SU-DHL-6 (cell line): ENCODE measurements around the gene RBM33.

Experiments
- H2AFZ ChIP-seq: fragments of 200-600 bp; sonication (generic); 2 replicates; pipeline ENCODE4 v1.6.1; 2014; ENCODE audit warnings: low read depth, mild to moderate bottlenecking, moderate library complexity, mixed read lengths, antibody characterized with exemption, low read length; ENCODE audit not compliant: severe bottlenecking
- H3F3A ChIP-seq: fragments of 200-600 bp; shearing (Covaris generic); 2 replicates; pipeline ENCODE4 v1.6.0; 2016; ENCODE audit warnings: antibody characterized with exemption, mild to moderate bottlenecking; ENCODE audit not compliant: insufficient read depth
- H3K27ac ChIP-seq: fragments of 200-600 bp; sonication (generic); 2 replicates; pipeline ENCODE4 v1.5.1; 2016; ENCODE audit warnings: low read depth, mild to moderate bottlenecking, low read length, moderate library complexity, mixed read lengths
- H3K27me3 ChIP-seq: fragments of 200-600 bp; sonication (generic), shearing (Covaris generic); 2 replicates; pipeline ENCODE4 v1.6.0; 2014; ENCODE audit warnings: mild to moderate bottlenecking, low read length
- H3K36me3 ChIP-seq: fragments of 200-600 bp; sonication (generic); 2 replicates; pipeline ENCODE4 v1.6.1; 2014; ENCODE audit warnings: mild to moderate bottlenecking, low read length, mixed read lengths
- H3K4me2 ChIP-seq: fragments of 300-600, 200-600 bp; shearing (Covaris generic), sonication (generic); 2 replicates; pipeline ENCODE4 v1.6.0; 2014; ENCODE audit warnings: low read length, low read depth, mild to moderate bottlenecking; ENCODE audit not compliant: poor library complexity, severe bottlenecking
- H3K4me3 ChIP-seq: fragments of 200-600 bp; sonication (generic); 2 replicates; pipeline ENCODE4 v1.5.1; 2014; ENCODE audit warnings: antibody characterized with exemption, low read length, mild to moderate bottlenecking, mixed read lengths; ENCODE audit not compliant: insufficient read depth, poor library complexity, severe bottlenecking
- H3K79me2 ChIP-seq: fragments of 200-600 bp; sonication (generic); 2 replicates; pipeline ENCODE4 v1.6.1; 2014; ENCODE audit warnings: mild to moderate bottlenecking, low read length, moderate library complexity; ENCODE audit not compliant: insufficient read depth
- H3K9ac ChIP-seq: fragments of 200-600 bp; sonication (generic); 2 replicates; pipeline ENCODE4 v1.7.0; 2014; ENCODE audit warnings: mild to moderate bottlenecking, low read length
- H3K9me2 ChIP-seq: fragments of 200-600 bp; sonication (generic); replicated peaks from 2 replicates; pipeline ENCODE4 v1.6.1; 2014; ENCODE audit warnings: low read length; ENCODE audit not compliant: insufficient read depth
- H3K9me3 ChIP-seq: fragments of 200-600 bp; sonication (generic); 2 replicates; pipeline ENCODE4 v1.6.1; 2014; ENCODE audit warnings: low read length, mixed read lengths; ENCODE audit not compliant: insufficient read depth
- H4K20me1 ChIP-seq: fragments of 200-600 bp; sonication (generic); 2 replicates; pipeline ENCODE4 v1.6.1; 2014; ENCODE audit warnings: low read depth, mild to moderate bottlenecking, antibody characterized with exemption, low read length, moderate library complexity, mixed read lengths
- CTCF ChIP-seq: fragments of 200-600 bp; sonication (generic); IDR thresholded peaks from one replicate; pipeline ENCODE4 v1.5.1; 2017; ENCODE audit warnings: antibody characterized with exemption, mild to moderate bottlenecking, low read length, moderate library complexity; ENCODE audit not compliant: insufficient read depth, poor library complexity, severe bottlenecking
- EZH2phosphoT487 ChIP-seq: fragments of 200-600 bp; sonication (generic), shearing (Covaris generic); conservative IDR thresholded peaks from 2 replicates; pipeline ENCODE4 v1.6.1; 2018; ENCODE audit warnings: mild to moderate bottlenecking, antibody characterized with exemption, low read length, moderate library complexity, mixed read lengths

Gene RBM33

GRCh38 chr7:155829796-155830470 is 185.5 kb downstream of the RBM33 start:
- no peaks in the 10 kb centered on the region for H4K20me1 ChIP-seq
- no peaks in the 10 kb centered on the region for H3K9me3 ChIP-seq
- no peak overlapping the region for H3K9ac ChIP-seq
- no peaks in the 10 kb centered on the region for H3K27me3 ChIP-seq
- no peak overlapping the region for H3K4me2 ChIP-seq
- H2AFZ ChIP-seq: no peak overlapping the region
- H3F3A ChIP-seq: no peaks in the 10 kb centered on the region
- no peaks in the 10 kb centered on the region for H3K36me3 ChIP-seq
- H3K4me3 ChIP-seq: no peak overlapping the region
- TF ChIP-seq EZH2phosphoT487 (no peak), CTCF (no peak)
- no peaks in the 10 kb centered on the region for H3K79me2 ChIP-seq
- no peaks in the 10 kb centered on the region for H3K9me2 ChIP-seq
- no peak overlapping the region for H3K27ac ChIP-seq
